GF-D8 (cell line): ENCODE results near the gene RPL39.
"Not testable (repeated sequence)": the region's sequence is repeated elsewhere in the genome, so short reads cannot be mapped to it uniquely, and the experiment has no call there.

ENCODE experiments used
- DNase-seq: peaks from one replicate; lab custom pipeline; 2025; lab: John Stamatoyannopoulos, UW

The RPL39 gene

GRCh38 chrX:119763181-119763580, 28.2 kb downstream of the RPL39 start:
- no peak for DNase-seq

DNA sequence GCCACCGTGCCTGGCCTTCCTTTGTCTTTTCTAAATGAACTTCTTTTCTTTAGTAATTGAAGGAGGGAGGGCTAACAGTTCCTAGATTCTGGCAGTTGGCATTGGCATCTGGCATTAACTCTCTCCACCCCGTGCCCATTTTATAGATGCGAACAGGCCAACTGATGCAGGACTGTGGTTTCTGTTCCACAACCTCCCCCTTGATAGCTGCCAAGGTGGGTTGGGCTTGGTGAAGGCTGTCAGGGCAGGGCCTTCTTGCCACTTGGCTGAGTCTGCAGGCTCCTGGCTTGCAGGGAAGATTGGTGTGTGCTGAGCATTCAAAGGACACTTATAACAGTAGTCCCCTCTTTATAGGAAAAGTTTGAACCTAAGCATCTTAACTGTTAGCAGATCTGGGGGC, 28.7 kb downstream of the RPL39 start:
- DNase-seq: no peak

- peak; percentile 8 for DNase-seq
Observed at GRCh38 chrX:119760026-119760877, 31.2 kb downstream of the RPL39 start.

DNA sequence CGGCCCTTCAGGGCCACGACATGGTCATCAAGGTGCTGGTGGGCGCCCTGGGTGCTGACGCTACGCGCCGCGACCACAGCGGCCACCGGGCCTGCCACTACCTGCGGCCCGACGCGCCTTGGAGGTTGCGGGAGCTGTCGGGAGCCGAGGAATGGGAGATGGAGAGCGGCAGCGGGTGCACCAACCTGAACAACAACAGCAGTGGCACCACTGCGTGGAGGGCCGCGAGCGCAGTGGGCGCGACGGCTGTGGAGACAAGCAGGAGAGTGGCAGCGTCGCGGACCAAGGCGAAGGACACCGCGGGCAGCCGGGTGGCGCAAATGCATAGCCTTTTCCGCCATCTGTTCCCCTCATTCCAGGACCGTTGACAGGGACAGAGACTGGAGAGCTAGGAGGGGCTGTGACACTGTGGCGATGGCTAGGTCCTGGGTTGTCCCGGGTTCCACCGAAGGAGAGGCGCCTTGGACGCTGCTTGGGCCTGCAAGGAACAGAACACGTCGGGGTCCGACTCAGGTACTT, 32.1 kb downstream of the RPL39 start:
- no peak for DNase-seq

- peak; percentile 41 for DNase-seq
Observed at GRCh38 chrX:119758731-119759247, 32.6 kb downstream of the RPL39 start.

- peak; percentile 41 for DNase-seq
Observed at GRCh38 chrX:119757979-119758730, 33.3 kb downstream of the RPL39 start, which contains the start of gene SOWAHD. Gene SOWAHD, plus strand, starts transcription at chrX:119758588. Its CDS starts 80 bp downstream, at chrX:119758668.

GRCh38 chrX:119757646-119757978, 33.8 kb downstream of the RPL39 start:
- no peak for DNase-seq

GRCh38 chrX:119756926-119757635, 34.3 kb downstream of the RPL39 start:
- no peak for DNase-seq

DNA sequence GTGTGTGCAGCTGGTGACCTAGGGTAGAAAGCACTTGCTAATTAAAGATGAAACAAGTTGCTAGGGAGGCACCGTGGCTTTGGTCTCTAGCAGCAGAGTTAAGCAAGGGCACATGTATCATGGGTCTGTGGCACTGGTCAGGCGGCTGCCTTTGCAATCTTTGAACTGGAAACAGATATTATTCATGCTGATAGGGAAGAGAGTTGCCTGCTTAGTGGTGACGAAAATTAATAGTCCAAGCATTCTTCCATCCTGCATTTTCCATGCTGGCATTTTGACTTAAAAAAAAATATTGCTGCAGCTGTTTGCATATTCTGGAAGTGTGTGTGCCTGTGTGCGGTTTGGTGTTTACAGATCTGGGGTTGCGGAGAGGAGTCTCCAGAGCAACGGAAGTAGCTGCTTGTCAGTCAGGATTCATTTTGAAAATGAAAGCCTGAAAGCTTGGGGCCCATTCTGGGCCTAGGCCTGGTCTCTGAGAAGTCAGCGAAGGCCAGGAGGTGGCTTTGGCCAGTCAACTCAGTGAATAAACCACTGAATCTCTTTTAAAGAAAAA, 35.4 kb downstream of the RPL39 start:
- peak; percentile 57 for DNase-seq

DNA sequence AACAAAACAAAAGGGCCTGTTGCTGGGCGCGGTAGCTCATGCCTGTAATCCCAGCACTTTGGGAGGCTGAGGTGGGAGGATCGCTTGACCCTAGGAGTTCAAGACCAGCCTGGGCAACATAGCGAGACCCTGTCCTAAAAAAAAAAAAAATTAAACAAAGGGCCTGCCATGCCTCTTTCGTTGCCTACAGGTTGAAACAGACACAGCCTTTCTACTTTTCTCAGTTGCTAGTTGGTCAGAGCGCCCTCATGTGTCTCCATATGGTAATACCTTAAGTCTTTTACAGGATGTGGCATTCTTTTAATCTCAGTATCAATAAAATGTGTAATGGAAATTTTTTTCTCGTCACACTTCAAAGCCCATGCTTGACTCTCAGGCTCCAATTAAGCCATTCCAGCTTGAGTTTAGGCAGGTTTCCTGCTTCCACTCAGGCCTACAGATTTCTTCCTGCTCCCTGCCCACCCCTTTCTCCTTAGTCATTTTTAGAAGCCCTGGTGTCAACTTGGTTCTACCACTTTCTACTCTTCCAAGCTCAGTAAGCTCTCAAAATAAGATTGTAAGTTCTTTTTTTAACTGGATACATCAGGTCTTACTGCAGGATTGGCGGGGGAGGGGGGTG, 37.7 kb downstream of the RPL39 start:
- no peak for DNase-seq

DNA sequence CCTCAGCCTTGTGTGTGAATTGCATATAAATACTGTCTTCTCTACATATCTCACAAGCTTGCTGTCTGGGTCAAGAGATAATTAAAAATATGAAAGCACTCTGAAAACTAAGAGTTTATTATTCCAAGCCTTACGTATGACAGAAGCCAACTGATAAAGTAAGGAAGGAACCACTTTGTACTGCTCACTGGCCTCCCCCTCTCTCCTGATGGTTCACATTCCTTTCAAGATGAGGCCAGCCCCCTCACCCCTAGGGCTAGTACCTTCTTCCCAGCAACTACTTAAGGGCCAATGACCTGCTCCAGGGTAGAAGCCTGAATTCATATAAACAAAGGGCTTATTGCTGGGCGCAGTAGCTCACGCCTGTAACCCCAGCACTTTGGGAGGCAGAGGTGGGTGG, 38.4 kb downstream of the RPL39 start:
- DNase-seq: no peak

- DNase-seq: not testable (repeated sequence)
Observed at GRCh38 chrX:119750751-119751150, 40.7 kb downstream of the RPL39 start.

GRCh38 chrX:119750131-119750530, 41.3 kb downstream of the RPL39 start:
- DNase-seq: not testable (repeated sequence)

DNA sequence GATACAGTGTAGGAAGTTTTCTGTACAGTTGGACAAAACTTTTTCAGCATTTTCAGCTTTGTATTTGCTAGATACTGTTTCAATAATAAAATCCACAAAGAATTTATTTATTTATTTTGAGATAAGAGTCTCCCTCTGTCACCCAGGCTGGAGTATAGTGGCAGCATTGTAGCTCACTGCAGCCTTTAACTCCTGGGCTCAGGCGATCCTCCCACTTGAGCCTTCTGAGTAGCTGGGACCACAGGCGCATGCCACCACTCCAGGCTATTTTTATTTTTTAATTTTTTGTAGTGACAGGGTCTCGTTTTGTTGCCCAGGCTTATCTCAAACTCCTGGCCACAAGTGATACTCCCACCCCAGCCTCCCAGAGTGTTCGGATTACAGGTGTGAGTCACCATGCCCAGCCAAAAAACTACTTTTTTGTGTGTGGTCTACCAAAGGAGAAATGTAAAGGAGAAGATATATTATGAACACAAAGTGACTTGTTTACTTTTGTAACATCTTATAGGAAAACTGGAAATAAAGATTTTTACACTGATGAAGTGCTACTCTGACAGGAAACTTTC, 46.1 kb downstream of the RPL39 start:
- DNase-seq: no peak

DNA sequence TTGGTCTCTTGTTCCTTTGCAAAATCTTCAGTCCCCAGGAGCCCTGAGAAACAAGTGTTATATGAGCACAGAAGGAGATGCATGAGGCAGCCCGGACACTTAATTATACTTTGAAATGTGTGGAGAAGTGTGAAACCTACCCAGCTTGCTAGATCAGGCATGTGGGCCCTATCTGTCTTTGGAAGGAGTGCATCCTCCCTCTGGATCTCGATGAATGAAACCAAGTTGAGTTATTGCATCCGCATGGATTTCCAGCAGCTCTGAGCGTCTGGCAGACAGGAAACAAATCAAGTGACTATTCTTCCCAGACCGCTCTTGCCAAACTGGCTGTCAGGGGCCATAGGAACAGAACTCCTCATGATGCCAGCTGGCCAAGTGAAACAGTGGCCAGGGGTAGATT, 52.7 kb downstream of the RPL39 start:
- no peak for DNase-seq
